ENCODE measurements around the gene MFSD2A. TPM values are rescaled to one million over a fixed set of nuclear protein-coding genes. Genes with fewer than 3 reads are reported as not detected.

The MFSD2A gene
- total RNA-seq, 3 donors from 2014 or later = 3.0 to 61.5 (median 7.9) TPM

GRCh38 chr1:39926343-39926793 is 28.6 kb upstream of the MFSD2A start:
- Histone ChIP-seq H3K36me3 (no peaks in the 10 kb centered on the region), H3K4me3 (no peak overlapping the region), H3K27me3 (no peaks in the 10 kb centered on the region), H3K27ac (peak overlapping the region; percentile 75 to 90), H3K9me3 (no peaks in the 10 kb centered on the region), H3K4me1 (peaks cover 0 to 3% of the 10 kb centered on the region in 2 donors)
- intact Hi-C loops (cut with DNase I; ENCODE audit: low total_unique reads) = loop anchor here (5.0 kb wide), 1 partner anchor 36 kb away; no protein-coding TSS in a partner anchor
- no peak for TF ChIP-seq POLR2AphosphoS5 (IDR thresholded peaks at IDR 0.05)
- TF ChIP-seq POLR2A (IDR thresholded peaks at IDR 0.05) = no peak
- no peak for TF ChIP-seq CTCF (IDR thresholded peaks at IDR 0.05)
- peak in 1 of 2 donors; percentile 39 for DNase-seq (ENCODE audit: low spot score in 2 of 2)

GRCh38 chr1:39926820-39927219 is 28.1 kb upstream of the MFSD2A start:
- no peak overlapping the region for H3K4me3 ChIP-seq
- peaks cover 0 to 3% of the 10 kb centered on the region in 2 donors for H3K4me1 ChIP-seq
- H3K27me3 ChIP-seq = no peaks in the 10 kb centered on the region
- peak in 1 of 2 donors; percentile 60 for DNase-seq (ENCODE audit: low spot score in 2 of 2)
- intact Hi-C loops (cut with DNase I; ENCODE audit: low total_unique reads) = loop anchor here (5.0 kb wide), 1 partner anchor 35 kb away; no protein-coding TSS in a partner anchor
- TF ChIP-seq POLR2A (IDR thresholded peaks at IDR 0.05) (no peak), CTCF (IDR thresholded peaks at IDR 0.05) (no peak), POLR2AphosphoS5 (IDR thresholded peaks at IDR 0.05) (no peak)
- no peaks in the 10 kb centered on the region for H3K36me3 ChIP-seq
- no peaks in the 10 kb centered on the region for H3K9me3 ChIP-seq
- H3K27ac ChIP-seq = peak overlapping the region; percentile 75 to 90

- H3K4me1 ChIP-seq = peaks cover 0 to 3% of the 10 kb centered on the region in 2 donors
- H3K27me3 ChIP-seq = no peaks in the 10 kb centered on the region
- no peak overlapping the region for H3K4me3 ChIP-seq
- peak in 1 of 2 donors; percentile 94 for DNase-seq (ENCODE audit: low spot score in 2 of 2)
- peak overlapping the region; percentile 75 to 90 for H3K27ac ChIP-seq
- TF ChIP-seq POLR2AphosphoS5 (IDR thresholded peaks at IDR 0.05) = peak in 2 of 3 donors; percentile 37 to 77
- TF ChIP-seq CTCF (IDR thresholded peaks at IDR 0.05) = no peak
- H3K9me3 ChIP-seq = no peaks in the 10 kb centered on the region
- H3K36me3 ChIP-seq = no peaks in the 10 kb centered on the region
- intact Hi-C loops (cut with DNase I; ENCODE audit: low total_unique reads) = loop anchor here (5.0 kb wide), 1 partner anchor 35 kb away; no protein-coding TSS in a partner anchor
Observed at GRCh38 chr1:39927538-39927937, 27.4 kb upstream of the MFSD2A start.

- TF ChIP-seq POLR2AphosphoS5 (IDR thresholded peaks at IDR 0.05) (no peak), CTCF (IDR thresholded peaks at IDR 0.05) (no peak), POLR2A (IDR thresholded peaks at IDR 0.05) (no peak)
- intact Hi-C loops (cut with DNase I; ENCODE audit: low total_unique reads) = loop anchor here (5.0 kb wide), 1 partner anchor 33 kb away; no protein-coding TSS in a partner anchor
- no peak for DNase-seq (ENCODE audit: low spot score in 2 of 2)
- Histone ChIP-seq H3K4me3 (no peak overlapping the region), H3K36me3 (no peaks in the 10 kb centered on the region), H3K27me3 (no peaks in the 10 kb centered on the region), H3K27ac (no peak overlapping the region), H3K4me1 (peaks cover 0 to 7% of the 10 kb centered on the region in 2 donors), H3K9me3 (no peaks in the 10 kb centered on the region)
Observed at GRCh38 chr1:39928809-39929587, 25.9 kb upstream of the MFSD2A start.
